HG03575 (cell line): Measurements from ENCODE around the gene INO80B.

Experiments
- ATAC-seq: cut with Tn5 transposase; IDR thresholded peaks from one replicate; pipeline ENCODE4 v1.9.1; 2021; ENCODE audit not compliant: unreplicated experiment, insufficient number of reproducible peaks, low FRiP score; ENCODE audit errors: extremely low read depth

INO80B gene

GRCh38 chr2:74424139-74424992 lies 30.5 kb upstream of the INO80B start:
- no peak for ATAC-seq

- ATAC-seq, result no peak
Measured at GRCh38 chr2:74424995-74425406, 29.9 kb upstream of the INO80B start.

- ATAC-seq, result no peak
Measured at GRCh38 chr2:74425523-74425922, 29.4 kb upstream of the INO80B start.

- no peak for ATAC-seq
Measured at GRCh38 chr2:74426181-74426758, 28.6 kb upstream of the INO80B start.

- ATAC-seq, result no peak
Measured at GRCh38 chr2:74427551-74427950, 27.3 kb upstream of the INO80B start.

GRCh38 chr2:74428675-74429074 lies 26.2 kb upstream of the INO80B start:
- no peak for ATAC-seq

GRCh38 chr2:74429487-74430451 lies 25.1 kb upstream of the INO80B start:
- ATAC-seq, result no peak

- no peak for ATAC-seq
Measured at GRCh38 chr2:74430502-74430901, 24.4 kb upstream of the INO80B start.

- no peak for ATAC-seq
Measured at GRCh38 chr2:74436111-74436805, 18.6 kb upstream of the INO80B start.

GRCh38 chr2:74436848-74437695 lies 17.8 kb upstream of the INO80B start:
- no peak for ATAC-seq

- ATAC-seq, result no peak
Measured at GRCh38 chr2:74438248-74438647, 16.6 kb upstream of the INO80B start.

GRCh38 chr2:74439373-74439772 lies 15.5 kb upstream of the INO80B start:
- no peak for ATAC-seq

- no peak for ATAC-seq
Measured at GRCh38 chr2:74439803-74440377, 15.0 kb upstream of the INO80B start.

GRCh38 chr2:74440378-74441169 lies 14.3 kb upstream of the INO80B start:
- no peak for ATAC-seq

GRCh38 chr2:74441170-74441689 lies 13.7 kb upstream of the INO80B start:
- ATAC-seq, result no peak

GRCh38 chr2:74441690-74442482 lies 13.0 kb upstream of the INO80B start, which contains the start of gene RTKN:
Gene RTKN, minus strand, starts transcription at chr2:74441937. Its CDS starts 121 bp downstream, at chr2:74441816.
- ATAC-seq, result no peak
